22Rv1 (cell line): Measurements from ENCODE around the gene AUTS2.

Experiments
- CTCF ChIP-seq: fragments of 450-650 bp; IDR thresholded peaks from 2 replicates; pipeline ENCODE4 v1.5.1; 2017; ENCODE audit warnings: mild to moderate bottlenecking
- ZFX ChIP-seq: fragments of 450-650 bp; IDR thresholded peaks from 2 replicates; pipeline ENCODE4 v1.6.1; 2017; ENCODE audit warnings: antibody characterized with exemption, borderline replicate concordance

GRCh38 chr7:69956541-69956940 lies 358.3 kb downstream of the AUTS2 start:
- TF ChIP-seq CTCF (no peak), ZFX (no peak)
